CD4-positive, alpha-beta T cell treated with Interleukin-6 for 4 hours (primary cell): ENCODE results near the gene EDEM3.
"Not testable (repeated sequence)": the region's sequence is repeated elsewhere in the genome, so short reads cannot be mapped to it uniquely, and the experiment has no call there.

Experiments used
- DNase-seq: peaks from one replicate; pipeline ENCODE4 v3.0.0-alpha.2; 2020; ENCODE audit warnings: mixed read lengths

EDEM3 gene

GRCh38 chr1:184724843-184725242 lies 29.8 kb downstream of the EDEM3 start:
- DNase-seq = no peak

- DNase-seq = no peak
Observed at GRCh38 chr1:184716158-184716557, 38.5 kb downstream of the EDEM3 start.

GRCh38 chr1:184709418-184709817 lies 45.2 kb downstream of the EDEM3 start:
- no peak for DNase-seq

- DNase-seq = no peak
Observed at GRCh38 chr1:184708084-184708676, 46.5 kb downstream of the EDEM3 start.

- DNase-seq = no peak
Observed at GRCh38 chr1:184705271-184705670, 49.4 kb downstream of the EDEM3 start.

- no peak for DNase-seq
Observed at GRCh38 chr1:184701816-184702215, 52.8 kb downstream of the EDEM3 start.

- no peak for DNase-seq
Observed at GRCh38 chr1:184698969-184699368, 55.7 kb downstream of the EDEM3 start.

- no peak for DNase-seq
Observed at GRCh38 chr1:184698016-184698415, 56.6 kb downstream of the EDEM3 start.

GRCh38 chr1:184696403-184696802 lies 58.3 kb downstream of the EDEM3 start:
- DNase-seq = no peak

GRCh38 chr1:184695023-184695422 lies 59.6 kb downstream of the EDEM3 start:
- no peak for DNase-seq

GRCh38 chr1:184693011-184693410 lies 61.6 kb downstream of the EDEM3 start:
- DNase-seq = no peak

GRCh38 chr1:184691719-184692324 lies 62.8 kb downstream of the EDEM3 start:
- DNase-seq = no peak

- no peak for DNase-seq
Observed at GRCh38 chr1:184686540-184686939, 68.1 kb downstream of the EDEM3 start.

GRCh38 chr1:184685116-184685515 lies 69.5 kb downstream of the EDEM3 start:
- no peak for DNase-seq

GRCh38 chr1:184684285-184685074 lies 70.2 kb downstream of the EDEM3 start:
- DNase-seq = no peak

- no peak for DNase-seq
Observed at GRCh38 chr1:184682956-184683355, 71.7 kb downstream of the EDEM3 start.

- not testable (repeated sequence) for DNase-seq
Observed at GRCh38 chr1:184680611-184681225, 73.9 kb downstream of the EDEM3 start.

- DNase-seq = not testable (repeated sequence)
Observed at GRCh38 chr1:184679472-184679871, 75.2 kb downstream of the EDEM3 start.

GRCh38 chr1:184677344-184677743 lies 77.3 kb downstream of the EDEM3 start:
- DNase-seq = no peak

GRCh38 chr1:184673305-184673704 lies 81.4 kb downstream of the EDEM3 start:
- no peak for DNase-seq

- DNase-seq = no peak
Observed at GRCh38 chr1:184672013-184672726, 82.5 kb downstream of the EDEM3 start.

- no peak for DNase-seq
Observed at GRCh38 chr1:184669391-184669790, 85.3 kb downstream of the EDEM3 start.

- no peak for DNase-seq
Observed at GRCh38 chr1:184665360-184665759, 89.3 kb downstream of the EDEM3 start.
